Occipital lobe (tissue), 2 donors: ENCODE results near the gene MCF2. TPM values are rescaled to one million over a fixed set of nuclear protein-coding genes. Genes with fewer than 3 reads are reported as not detected.
"Not testable (repeated sequence)": the region's sequence is repeated elsewhere in the genome, so short reads cannot be mapped to it uniquely, and the experiment has no call there.

ENCODE experiments used
- DNase-seq: peaks from one replicate; lab custom pipeline; 2025; lab: John Stamatoyannopoulos, UW
- total RNA-seq: library from RNA; depleted of rRNA; stranded (reverse); fragments of >200 nt; gene quantifications from one replicate; pipeline ENCODE4 v1.2.3, GENCODE V29; 2014

MCF2 gene
- total RNA-seq: 12.9 TPM

- DNase-seq: no peak
Observed at GRCh38 chrX:139708067-139708466, at the start of gene MCF2. MCF2 (minus strand) TSS chrX:139708167; CDS start chrX:139651744, 56,423 bp downstream.

- DNase-seq: no peak
Observed at GRCh38 chrX:139751053-139751452, 43.1 kb upstream of the MCF2 start.

GRCh38 chrX:139750390-139750789, 42.4 kb upstream of the MCF2 start:
- DNase-seq: no peak

- no peak for DNase-seq
Observed at GRCh38 chrX:139739138-139739537, 31.2 kb upstream of the MCF2 start.

- no peak for DNase-seq
Observed at GRCh38 chrX:139738581-139738980, 30.6 kb upstream of the MCF2 start.

GRCh38 chrX:139736151-139736550, 28.2 kb upstream of the MCF2 start:
- no peak for DNase-seq

- DNase-seq: no peak
Observed at GRCh38 chrX:139734996-139735395, 27.0 kb upstream of the MCF2 start.

GRCh38 chrX:139725720-139726119, 17.8 kb upstream of the MCF2 start:
- no peak for DNase-seq

- DNase-seq: no peak
Observed at GRCh38 chrX:139724626-139725025, 16.7 kb upstream of the MCF2 start.

- no peak for DNase-seq
Observed at GRCh38 chrX:139720979-139721378, 13.0 kb upstream of the MCF2 start.

GRCh38 chrX:139720136-139720535, 12.2 kb upstream of the MCF2 start:
- no peak for DNase-seq

GRCh38 chrX:139702658-139703057, 5.3 kb downstream of the MCF2 start:
- no peak for DNase-seq

GRCh38 chrX:139692908-139693307, 15.1 kb downstream of the MCF2 start:
- DNase-seq: no peak

- DNase-seq: no peak
Observed at GRCh38 chrX:139692506-139692849, 15.5 kb downstream of the MCF2 start.

GRCh38 chrX:139691843-139692505, 16.0 kb downstream of the MCF2 start:
- no peak for DNase-seq

- no peak for DNase-seq
Observed at GRCh38 chrX:139691493-139691842, 16.5 kb downstream of the MCF2 start.

GRCh38 chrX:139685175-139685574, 22.8 kb downstream of the MCF2 start:
- not testable (repeated sequence) for DNase-seq

- DNase-seq: no peak
Observed at GRCh38 chrX:139680356-139680755, 27.6 kb downstream of the MCF2 start.

GRCh38 chrX:139647597-139647996, 60.4 kb downstream of the MCF2 start:
- DNase-seq: no peak

GRCh38 chrX:139642241-139642927, 65.6 kb downstream of the MCF2 start:
- DNase-seq: peak; percentile 1

- no peak for DNase-seq
Observed at GRCh38 chrX:139640259-139640658, 67.7 kb downstream of the MCF2 start.

GRCh38 chrX:139639253-139639652, 68.7 kb downstream of the MCF2 start:
- peak; percentile 7 for DNase-seq

- DNase-seq: no peak
Observed at GRCh38 chrX:139600105-139600504, 107.9 kb downstream of the MCF2 start.
